GM21717 (cell line): ENCODE data around the gene PON3.
"Not testable (repeated sequence)": the region's sequence is repeated elsewhere in the genome, so short reads cannot be mapped to it uniquely, and the experiment has no call there.

Source experiments
- ATAC-seq: cut with Tn5 transposase; IDR thresholded peaks from one replicate; pipeline ENCODE4 v1.9.1; 2021; ENCODE audit warnings: mild to moderate bottlenecking, moderate library complexity; ENCODE audit not compliant: unreplicated experiment

The PON3 gene

DNA sequence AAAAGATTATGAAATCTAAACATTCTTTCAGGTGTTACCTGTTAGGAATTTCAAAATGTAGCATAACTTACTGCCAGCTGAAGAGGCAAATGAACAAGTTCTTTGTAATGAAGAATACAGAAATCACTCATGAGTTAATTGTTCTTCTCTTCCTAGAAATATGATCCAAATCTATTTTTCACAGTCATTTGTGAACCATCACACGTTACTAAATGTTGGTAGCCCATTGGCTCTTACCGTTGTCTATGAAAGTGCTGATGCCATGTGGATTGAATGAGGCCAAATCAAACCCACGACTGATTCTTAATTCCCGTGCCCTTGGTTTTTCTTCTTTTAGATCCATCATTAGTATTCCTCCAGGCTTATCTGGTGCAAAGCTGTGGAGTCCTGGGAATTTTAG lies 15.9 kb upstream of the PON3 start:
- ATAC-seq: no peak

DNA sequence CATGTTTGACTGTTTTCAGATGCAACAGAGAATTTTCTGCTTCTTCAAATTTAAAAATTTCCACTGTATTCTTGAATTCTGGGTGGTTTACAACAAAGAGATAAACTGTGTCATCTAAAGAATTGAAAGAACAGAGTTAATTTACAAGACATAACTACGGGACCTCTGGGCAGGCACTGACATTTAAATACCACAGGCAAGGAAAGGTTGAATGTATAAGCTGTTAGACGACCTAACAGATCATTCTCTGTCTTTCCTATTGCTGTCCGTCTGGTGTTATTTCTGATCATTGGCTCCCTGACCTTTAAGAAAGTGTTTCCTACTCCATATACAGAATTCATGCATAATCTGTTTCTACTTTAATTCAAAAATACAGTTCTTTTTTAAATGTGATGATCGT lies 15.5 kb upstream of the PON3 start:
- no peak for ATAC-seq

DNA sequence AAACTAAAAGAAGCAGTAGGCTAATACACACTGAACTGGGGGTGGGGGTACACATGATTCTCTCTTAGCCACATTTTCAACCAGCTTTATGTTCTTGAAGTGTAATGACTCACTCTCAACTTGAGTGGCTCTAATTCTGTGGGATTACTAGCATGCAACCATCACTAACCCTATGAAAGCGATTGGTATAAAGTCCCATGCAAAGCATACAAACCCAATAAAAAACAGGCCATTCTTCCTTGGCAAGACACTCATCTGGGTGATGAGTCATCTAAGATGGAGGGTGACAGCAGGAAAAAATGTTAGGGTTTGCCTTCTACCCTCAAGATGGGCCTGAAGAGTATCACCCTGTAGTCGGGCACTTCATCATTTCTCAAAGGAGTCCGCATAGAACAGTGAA lies 14.9 kb upstream of the PON3 start:
- no peak for ATAC-seq

DNA sequence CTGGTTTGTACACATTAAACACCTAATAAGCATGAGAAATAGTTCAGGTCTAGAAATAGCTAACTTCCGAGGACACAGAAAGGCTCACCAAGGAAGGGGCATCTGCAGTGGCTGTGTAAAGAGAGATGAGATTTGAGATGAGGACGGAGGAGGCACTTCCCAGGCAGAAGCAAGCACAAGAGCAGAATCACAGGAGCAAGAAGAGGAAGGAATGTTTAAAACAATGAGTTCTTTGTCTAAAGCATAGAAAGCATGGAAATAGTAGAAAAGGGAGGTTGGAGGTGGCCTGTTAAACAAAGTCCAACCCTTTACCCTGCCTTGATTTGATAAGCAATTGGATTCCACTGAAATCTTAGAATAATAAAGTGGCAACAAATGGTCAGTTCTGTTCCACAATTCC lies 11.6 kb upstream of the PON3 start:
- no peak for ATAC-seq

DNA sequence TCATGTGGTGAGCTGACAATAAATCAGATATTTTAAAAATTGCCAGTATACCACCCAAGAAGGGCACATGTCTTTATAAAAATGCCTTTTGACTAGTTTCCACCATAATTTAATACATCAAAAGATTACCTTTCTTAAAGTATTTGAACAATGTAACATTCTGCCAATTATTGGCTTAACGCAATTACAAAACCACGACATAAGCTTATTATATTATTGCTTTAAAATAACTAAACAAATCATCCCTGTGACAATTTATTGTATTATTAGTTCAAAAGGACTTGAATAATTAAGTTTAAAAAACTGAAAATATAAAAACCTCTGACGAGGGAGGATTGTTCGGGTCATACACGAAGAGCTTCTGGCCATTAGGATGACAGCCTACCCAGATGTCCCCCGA lies 9.6 kb upstream of the PON3 start:
- no peak for ATAC-seq

DNA sequence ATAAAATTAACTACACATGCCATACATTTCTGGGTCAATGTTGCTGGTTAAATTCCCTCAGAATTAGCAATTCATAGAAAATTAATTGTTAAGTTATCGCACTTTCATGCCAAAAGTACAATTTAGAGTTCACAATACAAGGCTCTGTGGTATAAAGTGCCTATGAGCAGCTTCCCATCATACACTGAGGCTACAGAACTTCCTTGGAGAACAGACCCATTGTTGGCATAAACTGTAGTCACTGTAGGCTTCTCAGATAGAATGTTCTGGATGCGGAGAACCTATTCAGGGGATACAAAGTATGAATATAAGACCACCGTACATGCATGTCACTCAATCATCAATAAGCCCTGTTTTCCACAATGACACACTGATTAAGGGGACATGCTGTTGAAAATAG lies 9.0 kb upstream of the PON3 start:
- ATAC-seq: no peak

DNA sequence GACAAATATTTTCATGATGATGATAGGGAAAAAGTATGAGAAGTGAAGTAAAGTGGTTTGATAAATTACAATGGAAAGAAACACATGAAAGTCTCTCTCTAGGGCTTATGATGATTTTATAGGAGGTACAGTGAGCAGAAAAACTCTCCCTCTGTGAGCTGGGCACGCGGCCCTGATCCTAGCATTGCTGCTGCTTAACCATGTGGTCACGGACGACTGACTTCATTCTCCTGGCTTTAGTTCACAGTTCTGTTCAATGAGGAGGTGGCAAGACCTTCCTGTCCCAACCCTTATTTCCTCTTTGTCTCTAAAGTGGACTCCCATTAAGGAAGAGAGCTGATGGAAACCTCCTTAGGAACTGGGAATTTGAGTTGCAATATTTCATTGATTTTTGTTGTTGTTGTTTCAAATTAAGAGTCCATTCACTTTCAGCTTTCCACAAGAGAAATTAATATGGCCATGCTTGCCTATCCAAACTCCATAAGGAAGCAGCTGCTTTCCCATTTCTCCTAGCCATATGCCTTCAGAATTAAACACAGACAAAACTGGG lies 8.2 kb upstream of the PON3 start:
- no peak for ATAC-seq

DNA sequence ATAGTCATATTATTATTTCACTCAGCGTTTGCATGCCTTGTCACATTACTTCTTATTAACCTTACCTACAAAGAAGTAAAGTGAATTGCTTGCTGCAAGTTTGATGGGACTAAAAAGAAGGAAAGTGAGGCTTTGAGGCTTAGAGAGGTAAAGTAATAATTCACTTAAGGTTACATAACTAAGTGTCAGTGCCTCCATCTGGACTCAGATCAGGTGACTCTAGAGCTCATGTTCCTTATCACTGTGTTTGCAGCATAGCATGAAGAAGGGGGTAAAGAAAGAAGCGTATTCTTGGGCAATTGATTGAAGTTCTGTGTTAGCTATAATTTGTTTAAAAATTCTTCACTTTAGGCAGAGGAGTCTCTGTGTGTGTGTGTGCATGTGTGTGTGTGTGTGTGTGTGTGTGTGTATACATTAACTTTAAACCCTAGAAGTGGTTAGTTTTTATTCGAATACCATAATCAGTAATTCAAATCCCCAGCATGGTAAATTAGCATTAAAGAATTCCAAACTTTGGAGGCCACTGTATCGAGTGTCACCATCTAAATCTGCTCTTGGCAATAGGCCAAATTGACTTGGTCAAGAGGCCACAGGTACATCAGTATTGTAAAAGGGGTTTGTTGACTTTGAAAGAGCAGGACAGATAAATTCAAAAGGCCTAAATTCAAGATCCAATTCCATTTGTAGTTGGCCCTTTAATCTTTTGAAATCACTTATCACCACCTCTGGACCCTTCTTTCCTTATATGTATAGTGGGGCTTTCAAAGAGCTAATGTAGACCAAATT lies 2.2 kb upstream of the PON3 start:
- no peak for ATAC-seq

DNA sequence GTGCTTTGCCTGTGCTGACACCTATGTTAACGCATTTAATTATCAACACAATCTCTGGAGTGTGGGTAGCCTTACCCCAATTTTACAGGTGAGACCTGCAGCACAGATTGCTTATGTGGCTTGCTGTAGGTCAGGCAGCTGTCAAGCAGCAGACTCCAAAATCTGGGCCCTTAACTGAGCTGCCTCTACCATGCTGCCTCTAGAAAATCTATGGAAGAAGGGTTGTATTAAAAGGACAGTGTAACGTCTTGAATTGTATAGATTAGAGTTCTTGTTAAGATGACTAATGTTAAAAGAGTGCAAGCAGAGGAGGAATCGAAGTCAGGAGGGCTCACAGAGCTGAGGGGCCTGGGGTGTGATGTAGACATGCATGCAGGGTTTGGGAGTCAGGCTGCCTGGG lies 1.2 kb upstream of the PON3 start:
- ATAC-seq: no peak

DNA sequence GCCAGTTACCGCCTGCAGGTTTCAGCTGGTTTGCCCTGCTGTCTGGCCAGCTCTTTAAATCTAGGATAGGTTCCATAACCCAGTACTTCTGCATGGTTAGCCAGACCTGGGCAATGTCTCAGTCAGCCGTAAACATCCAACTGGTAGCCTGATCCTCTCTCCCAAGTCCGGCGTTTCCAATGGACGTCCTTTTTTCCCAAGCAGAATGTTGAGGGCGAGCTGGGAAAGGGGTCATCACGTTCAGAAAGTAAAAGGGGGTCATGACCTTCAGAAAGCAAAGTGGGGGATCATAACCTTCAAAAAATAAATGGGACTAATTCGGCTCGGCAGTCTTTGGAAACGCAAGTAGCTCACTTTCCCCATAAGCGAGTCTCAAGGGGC lies 430 bp downstream of the PON3 start:
- no peak for ATAC-seq

DNA sequence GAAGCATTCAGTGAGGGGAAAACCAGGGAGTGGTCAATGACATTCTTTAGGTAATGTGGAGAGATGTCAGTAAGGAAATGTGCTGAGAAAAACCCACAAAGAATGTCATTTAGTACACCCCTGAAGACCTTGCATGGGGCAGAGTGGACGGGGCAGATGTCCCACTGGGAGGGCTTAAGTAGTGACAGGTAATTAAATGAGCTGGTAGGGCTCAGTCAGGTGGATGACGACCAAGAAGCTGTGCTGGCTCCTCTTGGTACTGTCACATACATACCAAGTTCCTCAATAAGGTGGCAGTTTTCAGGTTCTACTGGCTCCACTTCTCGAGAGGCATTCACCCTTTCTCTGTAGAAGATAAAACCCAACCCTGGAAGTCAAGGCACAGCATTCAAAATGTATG lies 1.8 kb downstream of the PON3 start:
- no peak for ATAC-seq

DNA sequence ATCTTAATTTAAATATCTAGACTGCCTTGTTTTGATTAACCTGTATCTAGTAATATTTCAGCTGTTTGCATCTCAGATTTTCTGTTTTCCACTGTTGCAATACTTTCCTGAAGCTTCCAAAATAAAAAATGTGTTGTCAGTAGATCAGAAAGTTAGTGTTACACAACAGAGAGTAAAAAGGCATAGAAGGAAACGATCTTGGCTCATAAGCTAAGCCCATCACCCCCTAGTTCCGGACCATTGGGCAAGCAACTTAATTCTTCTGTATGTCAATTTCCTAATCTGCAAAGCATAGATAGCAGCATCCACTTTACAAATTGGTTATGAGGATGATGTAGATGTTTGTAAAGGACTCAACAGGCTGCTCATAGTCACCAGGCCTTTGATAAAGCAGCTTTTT lies 4.4 kb downstream of the PON3 start:
- ATAC-seq: no peak

DNA sequence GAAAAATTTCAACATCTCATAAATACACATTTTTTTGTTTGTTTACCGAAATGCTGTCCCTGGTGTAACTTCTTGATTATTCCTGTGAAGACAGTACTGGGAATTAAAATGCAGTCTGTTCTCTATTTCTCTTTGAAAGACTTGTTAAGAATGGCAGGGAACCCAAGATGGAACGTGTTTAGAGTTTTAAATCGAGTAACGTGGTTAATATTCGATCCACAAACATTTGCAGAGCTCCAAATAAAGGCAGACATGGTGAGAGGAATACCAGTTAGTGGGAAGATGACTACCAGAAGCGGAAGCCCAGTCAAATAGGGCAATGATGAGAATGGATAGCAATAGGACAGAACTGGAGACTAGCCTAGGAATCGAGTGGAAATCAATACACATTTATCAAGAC lies 6.7 kb downstream of the PON3 start:
- ATAC-seq: no peak

DNA sequence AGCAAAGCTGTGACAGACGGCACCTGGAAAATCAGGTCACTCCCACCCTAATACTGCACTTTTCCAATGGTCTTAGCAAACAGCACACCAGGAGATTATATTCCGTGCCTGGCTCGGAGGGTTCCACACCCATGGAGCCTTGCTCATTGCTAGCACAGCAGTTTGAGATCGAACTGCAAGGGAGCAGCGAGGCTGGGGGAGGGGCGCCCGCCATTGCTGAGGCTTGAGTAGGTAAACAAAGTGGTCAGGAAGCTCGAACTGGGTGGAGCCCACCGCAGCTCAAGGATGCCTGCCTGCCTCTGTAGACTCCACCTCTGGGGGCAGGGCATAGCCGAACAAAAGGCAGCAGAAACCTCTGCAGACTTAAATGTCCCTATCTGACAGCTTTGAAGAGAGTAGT lies 16.7 kb downstream of the PON3 start:
- not testable (repeated sequence) for ATAC-seq

DNA sequence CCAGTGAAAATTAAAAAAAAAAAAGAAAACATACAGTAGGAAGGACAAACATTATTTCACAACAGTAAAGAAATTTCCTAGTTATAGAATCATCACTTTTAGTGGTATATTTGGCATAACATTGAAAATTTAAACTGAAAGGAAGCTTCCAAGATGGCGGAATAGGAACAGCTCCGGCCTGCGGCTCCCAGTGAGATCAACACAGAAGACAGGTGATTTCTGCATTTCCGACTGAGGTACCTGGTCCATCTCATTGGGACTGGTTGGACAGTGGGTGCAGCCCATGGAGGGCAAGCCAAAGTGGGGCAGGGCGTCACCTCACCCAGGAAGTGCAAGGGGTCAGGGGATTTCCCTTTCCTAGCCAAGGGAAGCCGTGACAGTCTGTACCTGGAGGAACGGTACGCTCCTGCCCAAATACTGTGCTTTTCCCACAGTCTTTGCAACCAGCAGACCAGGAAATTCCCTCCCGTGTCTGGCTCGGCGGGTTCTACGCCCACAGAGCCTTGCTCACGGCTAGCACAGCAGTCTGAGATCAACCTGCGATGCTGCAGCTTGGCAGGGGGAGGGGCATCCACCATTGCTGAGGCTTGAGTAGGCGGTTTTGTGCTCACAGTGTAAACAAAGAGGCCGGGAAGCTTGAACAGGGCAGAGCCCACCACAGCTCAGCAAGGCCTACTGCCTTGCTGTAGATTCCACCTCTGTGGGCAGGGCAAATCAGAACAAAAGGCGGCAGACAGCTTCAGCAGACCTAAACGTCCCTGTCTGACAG lies 19.4 kb downstream of the PON3 start:
- ATAC-seq: no peak

DNA sequence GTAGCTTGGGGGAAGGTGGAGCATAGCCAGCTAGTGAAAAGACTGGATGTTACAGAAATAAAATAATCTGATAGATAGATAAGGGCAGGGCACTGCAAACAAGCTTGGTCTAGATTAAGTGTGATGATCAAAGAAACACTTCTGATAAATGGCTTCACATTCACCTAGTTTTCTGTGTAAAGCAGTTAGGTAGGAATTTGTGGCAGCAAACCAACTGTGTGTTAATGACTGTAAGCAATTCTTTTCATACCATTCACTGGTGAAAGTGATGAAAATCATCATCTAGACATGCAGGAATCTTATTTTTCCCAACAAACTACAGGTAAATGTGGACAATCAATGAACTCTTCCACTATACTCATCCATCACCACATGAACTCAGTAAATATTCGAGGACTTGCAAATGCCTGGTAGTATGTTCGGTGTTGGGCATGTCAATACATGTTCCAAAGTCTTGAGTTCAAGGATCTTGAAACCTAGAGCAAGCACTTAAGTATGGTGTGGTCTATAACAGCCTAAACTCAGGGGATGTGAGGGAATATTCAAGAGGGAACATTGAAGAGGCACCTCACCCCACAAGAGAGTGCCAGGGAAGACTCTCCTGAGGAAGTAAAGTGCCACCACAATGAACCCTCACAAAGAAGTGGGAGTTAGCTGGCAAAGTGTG lies 20.5 kb downstream of the PON3 start:
- no peak for ATAC-seq

DNA sequence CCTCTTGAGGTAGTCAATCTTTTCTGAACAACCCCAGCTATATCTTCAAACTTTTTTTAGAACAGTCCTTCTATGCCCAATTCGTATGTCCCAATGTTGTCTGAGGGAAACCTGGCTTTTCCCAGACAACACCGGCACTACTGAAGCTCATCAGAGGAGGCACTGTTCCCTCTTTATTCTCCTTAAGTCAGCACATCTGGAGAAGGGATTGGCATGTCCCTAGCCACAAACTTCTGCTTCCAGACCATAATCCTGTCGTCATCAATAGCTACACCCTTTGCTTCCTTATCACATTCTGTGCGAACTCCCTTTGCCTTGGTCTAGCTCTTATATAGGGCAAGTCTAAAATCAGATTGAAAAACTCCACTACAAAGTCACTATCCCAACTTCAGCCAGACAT lies 22.9 kb downstream of the PON3 start:
- ATAC-seq: no peak

DNA sequence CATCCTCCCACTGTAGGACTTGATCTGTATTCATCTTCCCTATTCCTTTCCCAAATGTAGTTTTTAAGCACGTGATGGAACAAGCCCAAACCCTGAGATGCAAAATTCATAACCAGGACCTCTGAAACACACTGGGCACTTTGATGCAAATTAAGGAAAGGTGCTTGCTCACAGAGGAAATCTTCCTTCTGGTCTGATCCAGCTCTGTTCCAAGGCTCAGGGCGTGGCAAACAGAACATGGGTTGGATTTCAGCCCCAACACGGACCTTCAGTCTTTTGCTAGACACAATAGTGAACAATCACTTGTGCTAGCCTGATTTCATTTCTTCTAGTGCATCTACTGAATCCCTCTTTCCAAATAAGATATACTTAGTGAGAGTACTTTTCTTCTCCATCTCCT lies 27.9 kb downstream of the PON3 start:
- no peak for ATAC-seq

DNA sequence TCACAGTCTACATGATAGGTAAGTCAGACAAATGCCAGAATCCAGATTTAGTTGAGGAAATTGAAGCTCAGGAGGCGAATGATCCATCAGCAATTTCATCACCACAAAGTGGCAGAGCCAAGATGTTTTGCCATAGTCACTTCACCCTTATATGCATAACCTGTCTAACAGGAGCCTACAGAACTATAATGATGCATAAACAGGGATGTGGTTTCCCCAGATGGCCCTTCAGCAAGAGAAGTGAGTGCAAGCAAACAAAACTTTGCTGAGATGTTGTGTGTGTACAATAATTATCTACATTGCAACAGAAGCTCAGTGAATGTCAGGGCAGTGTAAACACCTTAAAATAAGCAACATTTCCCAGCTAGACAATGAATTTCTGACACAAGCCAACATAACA lies 28.6 kb downstream of the PON3 start:
- ATAC-seq: no peak

DNA sequence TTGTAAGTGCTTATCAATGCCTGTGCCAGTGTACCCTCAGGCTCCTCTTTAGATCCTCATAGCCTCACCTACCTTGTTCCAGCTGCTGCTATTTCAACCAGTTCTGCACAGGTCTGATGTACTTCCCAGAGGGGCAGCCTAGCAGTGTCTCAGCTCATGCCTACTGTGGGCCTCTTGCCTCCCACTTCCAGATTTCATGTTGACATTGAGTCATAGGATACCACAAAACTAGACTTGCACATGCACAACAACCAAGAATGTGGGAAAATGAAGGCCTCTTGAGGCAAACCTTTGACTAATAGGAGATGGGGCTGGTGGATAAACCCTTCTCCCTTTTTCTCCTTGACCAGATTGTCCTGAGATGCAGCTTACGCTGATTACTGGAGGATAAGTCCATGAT lies 31.0 kb downstream of the PON3 start:
- no peak for ATAC-seq

DNA sequence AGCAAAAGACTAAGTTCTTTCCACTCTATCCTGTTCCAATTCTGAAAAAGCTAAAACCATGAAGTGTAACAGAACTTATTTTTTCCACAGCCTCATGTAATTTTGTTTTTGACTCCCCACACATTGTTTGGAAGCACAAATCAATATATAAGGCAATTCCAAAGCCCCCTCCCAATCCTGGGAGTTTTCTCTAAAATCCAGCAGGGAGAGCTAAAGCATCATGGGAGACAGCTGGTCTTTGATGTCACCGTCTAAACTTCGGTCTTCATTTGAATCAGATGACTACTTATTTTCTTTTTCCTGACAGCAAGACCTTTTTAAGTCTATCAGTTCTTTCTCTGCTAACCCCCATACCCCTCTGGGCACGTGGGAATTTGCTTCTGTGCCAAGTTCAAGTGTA lies 38.6 kb downstream of the PON3 start:
- no peak for ATAC-seq
